ENCODE results near the gene ANKLE1. TPM values are rescaled to one million over a fixed set of nuclear protein-coding genes. Genes with fewer than 3 reads are reported as not detected.

The ANKLE1 gene
- total RNA-seq, 3 donors from 2014 or later: 7.6 to 19.0 (median 18.1) TPM

GRCh38 chr19:17303940-17304267 lies 22.2 kb downstream of the ANKLE1 start:
- Mint-ChIP-seq H3K9me3 (no peaks in the 10 kb centered on the region), H3K36me3 (ENCODE audit: insufficient read depth) (no peaks in the 10 kb centered on the region), H3K4me3 (peak overlapping the region; percentile 66), H3K27me3 (ENCODE audit: low read depth) (no peaks in the 10 kb centered on the region), H3K4me1 (ENCODE audit: low read depth) (peaks cover 29% of the 10 kb centered on the region)
- DNase-seq (no peak), ATAC-seq (no peak)

- no peaks in the 10 kb centered on the region for H3K36me3 Mint-ChIP-seq (ENCODE audit: insufficient read depth)
- no peak for DNase-seq
- no peak for ATAC-seq
- H3K4me3 Mint-ChIP-seq: peak overlapping the region; percentile 89
- H3K9me3 Mint-ChIP-seq: no peaks in the 10 kb centered on the region
- no peaks in the 10 kb centered on the region for H3K27me3 Mint-ChIP-seq (ENCODE audit: low read depth)
- H3K4me1 Mint-ChIP-seq (ENCODE audit: low read depth): peaks cover 34% of the 10 kb centered on the region
Measured at GRCh38 chr19:17304386-17305215, 22.9 kb downstream of the ANKLE1 start.

DNA sequence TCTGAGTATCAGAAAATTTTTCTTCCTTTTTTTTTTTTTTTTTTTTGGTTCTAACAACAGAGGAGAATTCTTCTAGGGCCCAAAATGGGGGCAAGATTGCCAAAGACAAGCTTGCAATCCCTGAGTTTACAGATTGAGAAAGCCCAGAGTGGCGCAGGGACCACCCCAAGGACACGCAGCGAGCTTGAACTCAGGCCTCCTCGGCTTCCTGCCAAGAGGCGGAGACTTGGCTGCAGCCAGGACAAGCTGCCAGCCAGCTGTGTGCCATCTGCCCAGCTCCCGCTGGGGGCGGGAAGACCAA lies 23.5 kb downstream of the ANKLE1 start:
- Mint-ChIP-seq H3K36me3 (ENCODE audit: insufficient read depth) (no peaks in the 10 kb centered on the region), H3K27me3 (ENCODE audit: low read depth) (no peaks in the 10 kb centered on the region), H3K4me3 (peak overlapping the region; percentile 89), H3K9me3 (no peaks in the 10 kb centered on the region), H3K4me1 (ENCODE audit: low read depth) (peaks cover 36% of the 10 kb centered on the region)
- no peak for DNase-seq
- ATAC-seq: no peak

GRCh38 chr19:17305517-17306284 lies 24.0 kb downstream of the ANKLE1 start, which contains the start of gene MRPL34:
Gene MRPL34, plus strand, starts transcription at chr19:17305872. Its CDS starts 21 bp downstream, at chr19:17305893.
- Mint-ChIP-seq H3K27me3 (ENCODE audit: low read depth) (no peaks in the 10 kb centered on the region), H3K9me3 (no peaks in the 10 kb centered on the region), H3K4me1 (ENCODE audit: low read depth) (peaks cover 42% of the 10 kb centered on the region), H3K36me3 (ENCODE audit: insufficient read depth) (no peaks in the 10 kb centered on the region), H3K4me3 (peak within 1 kb of the TSS; percentile 89)
- ATAC-seq: peak; percentile 60 to 65
- DNase-seq: peak; percentile 89

DNA sequence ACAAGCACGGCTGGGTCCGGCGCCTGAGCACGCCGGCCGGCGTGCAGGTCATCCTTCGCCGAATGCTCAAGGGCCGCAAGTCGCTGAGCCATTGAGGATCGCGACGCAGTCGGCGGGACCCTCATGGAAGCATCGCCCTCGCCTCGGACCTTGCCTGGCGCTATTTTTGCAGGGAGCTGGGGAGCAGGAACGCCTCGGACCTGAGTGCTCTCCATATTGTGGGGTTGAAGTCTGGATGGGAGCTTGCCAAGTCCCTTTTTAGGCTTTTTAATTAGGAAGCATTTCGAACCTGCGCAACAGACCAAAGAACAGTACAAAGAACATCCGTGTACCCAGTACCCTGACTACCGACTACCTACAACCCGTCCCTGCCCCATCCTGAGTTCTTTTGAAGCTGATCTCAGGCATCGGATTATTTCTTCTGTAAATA lies 24.6 kb downstream of the ANKLE1 start:
- ATAC-seq (no peak), DNase-seq (no peak)
- Mint-ChIP-seq H3K27me3 (ENCODE audit: low read depth) (no peaks in the 10 kb centered on the region), H3K36me3 (ENCODE audit: insufficient read depth) (peaks cover 2% of the 10 kb centered on the region), H3K9me3 (no peaks in the 10 kb centered on the region), H3K4me3 (peak overlapping the region; percentile 89), H3K4me1 (ENCODE audit: low read depth) (peaks cover 45% of the 10 kb centered on the region)

- DNase-seq: no peak
- no peak for ATAC-seq
- H3K36me3 Mint-ChIP-seq (ENCODE audit: insufficient read depth): peaks cover 8% of the 10 kb centered on the region
Measured at GRCh38 chr19:17307876-17308377, 26.2 kb downstream of the ANKLE1 start.

DNA sequence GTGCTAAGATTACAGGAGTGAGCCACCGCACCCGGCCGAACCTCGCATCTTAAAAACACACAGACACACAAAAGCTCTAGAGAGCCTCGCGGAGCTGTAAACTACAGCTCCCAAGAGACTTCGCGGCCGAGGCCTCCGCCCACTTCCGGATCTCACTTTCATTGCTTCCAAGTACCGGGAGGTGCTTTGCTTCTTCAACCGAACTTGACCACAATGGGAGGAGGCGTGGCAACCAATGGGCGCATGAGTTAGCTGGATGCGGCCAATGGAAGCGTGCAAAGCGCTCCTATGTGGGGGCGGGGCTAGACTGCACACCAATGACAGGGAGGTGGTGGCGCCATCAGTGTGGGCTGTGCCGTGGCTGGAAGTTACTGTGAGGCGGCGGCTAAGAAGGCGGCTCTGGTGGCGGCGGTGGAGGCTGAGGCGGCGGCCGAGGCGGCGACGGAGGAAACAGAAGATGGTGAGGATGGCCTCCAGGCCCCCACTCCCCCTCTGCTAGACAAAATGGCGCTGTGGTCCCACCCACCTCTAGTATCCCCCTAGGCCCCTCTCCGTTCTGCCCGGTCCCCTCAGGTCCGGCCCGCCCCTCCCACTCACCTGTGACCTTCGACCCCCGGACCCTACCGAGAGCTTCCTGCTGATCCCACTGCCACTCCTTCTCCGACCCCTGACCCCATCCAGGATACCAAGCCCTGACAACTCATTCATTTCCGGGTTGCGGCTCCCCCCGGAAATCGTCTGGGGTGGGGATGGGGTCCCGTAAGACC lies 27.7 kb downstream of the ANKLE1 start, which contains the start of gene DDA1:
Gene DDA1 (plus strand): TSS at position 366 of the 767 bp plus-strand sequence. CDS start 92 bp downstream, at position 458.
- H3K9me3 Mint-ChIP-seq: no peaks in the 10 kb centered on the region
- no peaks in the 10 kb centered on the region for H3K27me3 Mint-ChIP-seq (ENCODE audit: low read depth)
- DNase-seq (peak; percentile 98), ATAC-seq (peak; percentile 85 to 87)
- H3K4me3 Mint-ChIP-seq: peak within 1 kb of the TSS; percentile 97
- peaks cover 39% of the 10 kb centered on the region for H3K4me1 Mint-ChIP-seq (ENCODE audit: low read depth)
- peaks cover 8% of the 10 kb centered on the region for H3K36me3 Mint-ChIP-seq (ENCODE audit: insufficient read depth)

More at GRCh38 chr19:17307876-17308377, 26.2 kb downstream of the ANKLE1 start:
- H3K9me3 Mint-ChIP-seq: no peaks in the 10 kb centered on the region
- H3K4me1 Mint-ChIP-seq (ENCODE audit: low read depth): peaks cover 45% of the 10 kb centered on the region
- H3K27me3 Mint-ChIP-seq (ENCODE audit: low read depth): no peaks in the 10 kb centered on the region
- peak overlapping the region; percentile 89 for H3K4me3 Mint-ChIP-seq

DNA sequence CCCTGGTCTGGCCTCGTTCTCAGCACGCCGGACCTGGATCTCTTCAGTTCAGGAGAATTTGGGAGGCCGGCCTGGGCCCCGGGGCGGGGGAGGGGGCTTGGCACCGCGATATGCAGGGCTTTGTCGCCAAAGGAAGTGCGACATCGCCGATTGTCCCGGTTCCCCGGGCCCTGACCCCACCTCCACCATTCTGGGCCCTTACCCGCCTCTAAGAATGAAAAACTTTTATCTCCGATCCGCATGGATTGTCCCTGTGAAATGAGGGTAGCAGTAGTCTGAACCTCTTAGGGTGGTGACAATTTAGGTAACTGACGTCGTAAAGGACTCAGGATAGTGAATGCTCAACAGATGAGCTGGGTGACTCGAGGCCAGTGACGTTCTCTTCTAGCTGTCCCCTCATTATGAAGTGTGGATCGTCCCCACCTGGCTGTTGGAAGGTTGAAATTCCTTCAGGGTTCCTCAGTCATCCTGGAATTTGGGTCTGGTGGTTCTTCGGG lies 28.3 kb downstream of the ANKLE1 start:
- H3K4me1 Mint-ChIP-seq (ENCODE audit: low read depth): peaks cover 35% of the 10 kb centered on the region
- peak overlapping the region; percentile 97 for H3K4me3 Mint-ChIP-seq
- no peaks in the 10 kb centered on the region for H3K27me3 Mint-ChIP-seq (ENCODE audit: low read depth)
- DNase-seq: no peak
- H3K9me3 Mint-ChIP-seq: no peaks in the 10 kb centered on the region
- no peak for ATAC-seq
- peaks cover 8% of the 10 kb centered on the region for H3K36me3 Mint-ChIP-seq (ENCODE audit: insufficient read depth)

GRCh38 chr19:17311455-17312188 lies 29.9 kb downstream of the ANKLE1 start:
- H3K9me3 Mint-ChIP-seq: no peaks in the 10 kb centered on the region
- ATAC-seq: no peak
- H3K4me3 Mint-ChIP-seq: peak overlapping the region; percentile 66
- no peaks in the 10 kb centered on the region for H3K27me3 Mint-ChIP-seq (ENCODE audit: low read depth)
- peaks cover 30% of the 10 kb centered on the region for H3K4me1 Mint-ChIP-seq (ENCODE audit: low read depth)
- no peak for DNase-seq
- H3K36me3 Mint-ChIP-seq (ENCODE audit: insufficient read depth): peaks cover 15% of the 10 kb centered on the region

- DNase-seq (no peak), ATAC-seq (no peak)
- Mint-ChIP-seq H3K9me3 (no peaks in the 10 kb centered on the region), H3K4me3 (no peak overlapping the region), H3K27me3 (ENCODE audit: low read depth) (no peaks in the 10 kb centered on the region), H3K4me1 (ENCODE audit: low read depth) (peaks cover 30% of the 10 kb centered on the region), H3K36me3 (ENCODE audit: insufficient read depth) (peaks cover 15% of the 10 kb centered on the region)
Measured at GRCh38 chr19:17312189-17313113, 30.8 kb downstream of the ANKLE1 start.

DNA sequence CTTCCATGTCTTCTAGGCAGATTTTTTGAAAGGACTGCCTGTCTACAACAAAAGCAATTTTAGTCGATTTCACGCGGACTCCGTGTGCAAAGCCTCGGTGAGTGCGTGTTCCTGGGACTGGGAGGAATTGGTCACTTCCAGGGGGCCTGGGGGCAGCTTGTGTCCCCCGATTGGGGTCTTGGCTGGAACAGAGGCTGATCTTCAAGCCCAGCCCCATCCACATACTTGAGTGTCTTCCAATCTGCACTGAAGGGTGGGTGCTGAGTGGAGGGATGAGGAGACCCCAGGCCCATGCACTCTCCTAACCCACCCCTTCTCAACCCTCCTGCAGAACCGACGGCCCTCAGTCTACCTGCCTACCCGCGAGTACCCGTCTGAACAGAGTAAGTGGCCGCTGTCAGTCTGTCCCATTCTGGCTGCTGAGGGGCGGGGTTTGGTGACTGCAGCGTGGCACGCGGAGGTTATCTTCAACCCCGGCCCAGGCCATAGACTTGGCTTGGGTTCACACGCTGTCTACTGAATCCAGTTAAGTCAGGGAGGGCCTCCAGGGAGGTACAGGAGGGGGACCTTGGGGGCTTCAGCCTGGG lies 32.4 kb downstream of the ANKLE1 start:
- H3K4me3 Mint-ChIP-seq: no peak overlapping the region
- H3K4me1 Mint-ChIP-seq (ENCODE audit: low read depth): peaks cover 21% of the 10 kb centered on the region
- H3K27me3 Mint-ChIP-seq (ENCODE audit: low read depth): no peaks in the 10 kb centered on the region
- ATAC-seq (no peak), DNase-seq (no peak)
- H3K9me3 Mint-ChIP-seq: no peaks in the 10 kb centered on the region
- peaks cover 15% of the 10 kb centered on the region for H3K36me3 Mint-ChIP-seq (ENCODE audit: insufficient read depth)

- Mint-ChIP-seq H3K27me3 (ENCODE audit: low read depth) (no peaks in the 10 kb centered on the region), H3K9me3 (no peaks in the 10 kb centered on the region), H3K36me3 (ENCODE audit: insufficient read depth) (peaks cover 15% of the 10 kb centered on the region), H3K4me1 (ENCODE audit: low read depth) (peaks cover 5% of the 10 kb centered on the region), H3K4me3 (no peak overlapping the region)
- DNase-seq: no peak
- ATAC-seq: no peak
Measured at GRCh38 chr19:17318966-17319365, 37.3 kb downstream of the ANKLE1 start.

All from activated T-cell treated with anti-CD3 and anti-CD28 coated beads, Interleukin-2, amount 50 U/mL, for 4 hours (primary cell).